GM18861 (cell line): ENCODE results near the gene LRPAP1.

Source experiments
- ATAC-seq: cut with Tn5 transposase; IDR thresholded peaks from one replicate; pipeline ENCODE4 v1.9.1; 2021; ENCODE audit not compliant: unreplicated experiment

The LRPAP1 gene

DNA sequence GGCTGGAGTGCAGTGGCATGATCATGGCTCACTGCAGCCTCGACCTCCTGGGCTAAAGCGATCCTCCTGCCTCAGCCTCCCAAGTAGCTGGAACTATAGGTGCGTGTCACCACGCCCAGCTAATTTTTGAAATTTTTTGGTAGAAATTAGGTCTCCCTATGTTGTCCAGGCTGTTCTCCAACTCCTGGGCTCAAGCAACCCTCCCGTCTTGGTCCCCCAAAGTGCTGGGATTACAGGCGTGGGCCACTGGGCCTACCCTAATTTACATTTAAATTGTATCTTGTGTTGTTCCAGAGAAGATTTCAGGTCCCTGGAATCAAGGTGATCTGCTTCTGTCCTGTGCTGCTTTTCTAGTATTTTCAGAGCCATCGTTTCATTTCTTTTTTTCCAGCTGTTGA, 1.2 kb upstream of the LRPAP1 start:
- ATAC-seq, result no peak

- ATAC-seq, result no peak
These were observed 665 bp upstream of the LRPAP1 start for GRCh38 chr4:3532751-3533422.

DNA sequence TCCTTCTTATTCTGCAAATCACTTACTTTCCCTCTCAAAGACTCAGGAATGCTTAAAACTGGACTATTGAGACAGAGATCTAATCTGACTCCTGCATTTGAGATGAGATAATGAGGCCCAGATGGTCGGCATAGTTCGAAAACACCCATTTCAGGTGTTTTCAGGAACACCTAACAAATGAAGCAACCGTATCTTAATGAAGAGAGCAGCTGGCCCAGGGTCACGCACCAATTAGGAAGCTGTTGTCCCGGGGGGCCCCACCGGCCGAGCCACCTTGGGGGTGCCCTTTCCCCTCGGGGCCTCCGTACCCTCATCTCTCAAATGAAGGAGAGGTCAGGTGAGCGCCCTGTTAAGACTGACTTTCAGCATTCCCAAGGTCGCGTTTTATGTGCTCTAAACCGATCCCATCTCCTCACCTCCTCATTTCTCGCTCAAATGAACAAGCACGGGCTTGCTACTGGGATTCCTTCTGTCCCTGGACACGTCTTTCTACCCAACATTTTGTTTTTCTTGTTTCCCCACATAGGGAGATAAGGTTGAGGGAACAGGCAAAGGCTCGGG, 824 bp downstream of the LRPAP1 start:
- no peak for ATAC-seq

DNA sequence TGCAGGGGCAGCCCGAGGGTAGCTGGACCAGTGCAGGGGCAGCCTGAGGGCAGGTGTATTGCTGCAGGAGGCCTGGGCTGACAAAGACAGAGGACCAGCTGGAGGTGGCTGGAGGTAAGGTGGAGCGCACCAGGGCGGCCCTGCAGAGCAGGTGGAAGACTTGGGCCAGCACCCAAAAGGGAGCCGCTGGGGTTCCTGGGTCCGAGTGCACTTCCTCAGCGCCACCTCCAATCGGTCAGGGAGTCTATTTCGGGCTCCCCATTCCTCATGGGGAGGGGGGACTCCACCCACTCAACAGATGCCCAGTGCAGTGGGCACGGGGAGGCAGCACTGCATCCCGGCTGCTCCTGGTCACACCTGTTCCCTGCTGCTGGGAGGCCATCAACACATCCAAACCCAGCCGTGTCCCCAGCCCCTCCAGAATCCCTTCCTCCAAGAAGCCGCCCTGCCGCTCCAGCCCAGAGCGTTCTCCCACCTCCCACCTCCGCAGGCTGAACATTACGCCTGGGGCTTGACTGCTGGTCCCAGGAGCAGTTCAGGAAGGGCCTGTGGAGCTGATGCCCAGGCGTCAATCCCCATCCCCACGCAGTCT, 1.5 kb downstream of the LRPAP1 start:
- ATAC-seq, result no peak

GRCh38 chr4:3530051-3530450, 2.2 kb downstream of the LRPAP1 start:
- ATAC-seq, result no peak

GRCh38 chr4:3529363-3529762, 2.9 kb downstream of the LRPAP1 start:
- no peak for ATAC-seq

DNA sequence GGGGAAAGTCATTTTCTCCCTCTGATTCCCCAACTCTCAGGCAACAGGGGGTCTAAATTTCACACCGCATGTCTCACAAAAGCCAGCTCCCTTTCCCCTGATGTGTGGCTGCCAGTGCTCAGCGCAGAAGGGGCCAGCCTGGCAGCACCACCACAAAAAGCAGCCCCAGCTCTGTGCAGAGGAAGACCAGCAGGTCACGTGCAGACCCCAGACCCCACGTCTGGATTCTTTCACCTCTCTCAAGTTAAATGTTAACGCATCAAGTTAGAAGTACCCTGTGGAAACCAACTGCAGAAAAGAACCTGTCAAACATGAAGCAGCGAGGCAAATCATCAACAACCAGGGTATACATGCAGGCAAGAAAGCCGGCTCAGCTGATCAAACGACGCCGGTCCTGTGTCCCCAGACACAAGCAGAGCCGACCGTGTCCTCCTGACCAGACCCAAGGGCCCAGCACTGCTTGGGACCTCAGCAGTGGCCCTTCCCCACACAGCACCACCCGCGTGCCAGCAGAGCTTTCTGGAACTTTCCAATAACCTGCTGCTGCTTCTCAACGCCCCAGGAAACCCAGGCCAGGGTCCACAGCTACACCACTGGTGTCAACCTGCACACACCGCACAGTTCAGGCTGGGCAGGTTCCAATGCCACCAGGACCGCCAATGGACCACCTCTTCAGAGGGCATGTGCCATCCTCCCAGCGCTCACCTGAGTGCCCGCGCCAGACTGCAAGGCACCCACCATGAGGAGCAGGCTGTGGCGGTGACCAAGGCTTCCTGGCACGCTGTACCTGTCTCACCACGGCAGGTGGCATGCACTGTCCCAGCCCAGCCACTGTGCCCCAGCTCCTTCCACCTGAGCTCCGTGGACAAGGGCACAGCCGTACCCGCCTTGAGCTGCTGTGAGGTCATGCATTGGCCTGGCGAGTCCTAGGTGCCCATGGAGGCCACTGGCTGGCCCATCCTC, 4.0 kb downstream of the LRPAP1 start:
- no peak for ATAC-seq

GRCh38 chr4:3527101-3527913, 4.9 kb downstream of the LRPAP1 start:
- no peak for ATAC-seq

DNA sequence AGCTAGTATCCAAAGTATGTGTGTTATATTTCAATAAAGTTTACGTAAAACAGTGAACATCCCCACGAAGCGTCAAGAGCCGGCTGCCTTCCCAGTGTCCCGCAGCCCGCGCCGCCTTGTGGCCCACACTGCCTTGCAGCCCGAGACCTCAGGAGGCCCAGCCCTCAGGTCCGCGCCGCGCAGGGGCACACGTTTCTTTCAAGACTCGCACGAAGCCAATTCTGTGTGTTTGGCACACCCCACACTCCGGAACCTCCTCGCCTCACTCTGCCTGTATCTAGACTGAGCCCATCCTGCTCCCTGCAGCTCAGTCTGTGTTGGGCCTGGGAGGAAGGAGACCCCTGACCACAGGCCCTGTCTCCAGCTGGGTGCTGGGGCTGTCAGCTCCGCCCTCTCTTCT, 5.8 kb downstream of the LRPAP1 start:
- no peak for ATAC-seq

GRCh38 chr4:3525532-3526430, 6.4 kb downstream of the LRPAP1 start:
- no peak for ATAC-seq

DNA sequence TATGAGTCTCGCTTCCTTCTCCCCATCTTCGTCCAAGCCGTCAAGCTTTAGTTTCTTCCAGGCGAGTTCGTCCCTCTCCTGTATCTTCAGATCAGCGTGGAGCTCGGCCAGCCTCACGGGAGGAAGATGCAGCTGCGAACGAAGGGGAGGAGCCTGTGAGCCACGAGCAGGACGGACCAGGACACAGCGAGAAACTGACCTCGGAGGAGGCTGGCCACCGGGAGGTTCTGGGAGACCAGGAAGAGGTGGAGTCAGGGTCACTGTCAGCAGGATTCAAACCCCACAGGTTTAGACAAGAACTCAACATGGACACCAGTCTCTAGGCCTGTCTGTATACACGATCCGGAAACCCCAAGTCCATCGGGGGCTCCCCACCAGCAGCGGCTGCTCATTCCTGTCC, 7.3 kb downstream of the LRPAP1 start:
- no peak for ATAC-seq

- ATAC-seq, result no peak
These were observed 7.9 kb downstream of the LRPAP1 start for GRCh38 chr4:3524349-3524748.

- ATAC-seq, result no peak
These were observed 8.5 kb downstream of the LRPAP1 start for GRCh38 chr4:3523628-3524221.

- ATAC-seq, result no peak
These were observed 9.0 kb downstream of the LRPAP1 start for GRCh38 chr4:3523146-3523627.

DNA sequence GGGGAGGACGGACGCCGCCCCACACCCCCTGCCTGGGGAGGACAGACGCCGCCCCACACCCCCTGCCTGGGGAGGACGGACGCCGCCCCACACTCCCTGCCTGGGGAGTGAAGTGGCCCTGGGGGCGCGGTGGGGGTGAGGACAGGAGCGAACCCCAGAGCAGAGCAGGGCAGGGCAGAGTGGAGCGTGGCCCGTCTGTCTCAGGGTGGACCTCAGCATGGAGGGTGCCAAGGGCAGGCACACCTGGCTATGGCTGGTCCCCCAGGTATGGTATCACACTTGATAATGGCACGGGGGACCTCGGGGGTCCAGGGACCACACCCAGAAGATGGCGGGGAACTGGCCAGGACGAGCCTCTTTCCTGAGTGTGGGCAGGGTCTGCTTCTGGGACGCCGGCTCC, 9.6 kb downstream of the LRPAP1 start:
- ATAC-seq, result no peak

GRCh38 chr4:3522326-3522640, 9.9 kb downstream of the LRPAP1 start:
- no peak for ATAC-seq

GRCh38 chr4:3521621-3522325, 10.4 kb downstream of the LRPAP1 start:
- ATAC-seq, result no peak

- no peak for ATAC-seq
These were observed 11.2 kb downstream of the LRPAP1 start for GRCh38 chr4:3520796-3521600.
